Tibial artery (tissue), 4 donors: ENCODE data around the gene AGPS.

Experiments used
- DNase-seq, 2 donors: peaks; one replicate each; pipeline ENCODE4 v3.0.0-alpha.2; 2019
- H3K27ac ChIP-seq, 2 donors: fragments of 200-600 bp; sonication (generic) in 1 of 2; 1 replicate in 1 of 2; 2 replicates in 1 of 2; pipeline ENCODE4 v1.5.1; 2018 to 2019; ENCODE audit warnings: mild to moderate bottlenecking in 1 of 2
- H3K27me3 ChIP-seq, 2 donors: fragments of 200-600 bp; sonication (generic) in 1 of 2; one replicate each; pipeline versions ENCODE4 v1.5.1 to v1.6.0; 2016 to 2019
- H3K36me3 ChIP-seq, 3 donors: fragments of 200-600 bp; sonication (generic) in 2 of 3; one replicate each; pipeline ENCODE4 v1.5.1; 2016 to 2019; ENCODE audit warnings: mild to moderate bottlenecking in 2 of 3
- H3K4me1 ChIP-seq, 4 donors: fragments of 200-600 bp; sonication (generic) in 2 of 4; 1 replicate in 3 of 4; 2 replicates in 1 of 4; pipeline ENCODE4 v1.5.1; 2016 to 2019
- H3K4me3 ChIP-seq, 2 donors: fragments of 200-600 bp; sonication (generic) in 1 of 2; 1 replicate in 1 of 2; 2 replicates in 1 of 2; pipeline ENCODE4 v1.5.1; 2018 to 2019; ENCODE audit warnings: mild to moderate bottlenecking in 2 of 2
- H3K9me3 ChIP-seq, 3 donors: fragments of 200-600 bp; sonication (generic) in 1 of 3; one replicate each; pipeline ENCODE4 v1.5.1; 2016 to 2019
- intact Hi-C: fragments of 100-400 bp; cut with DNase I; formaldehyde crosslinking; loops from one replicate; pipeline ENCODE4 v1.15.0; 2023; ENCODE audit warnings: low total_unique reads
- TF ChIP-seq, protein P1 (sequence below), 2 experiments: fragments of 200-600 bp in 1 of 2; fragments of 450-650 bp in 1 of 2; IDR thresholded peaks; one replicate each; pipeline ENCODE4 v1.5.1; 2017 to 2019; ENCODE audit warnings: antibody characterized with exemption in 2 of 2, mild to moderate bottlenecking in 1 of 2, moderate library complexity in 1 of 2

The AGPS gene

DNA sequence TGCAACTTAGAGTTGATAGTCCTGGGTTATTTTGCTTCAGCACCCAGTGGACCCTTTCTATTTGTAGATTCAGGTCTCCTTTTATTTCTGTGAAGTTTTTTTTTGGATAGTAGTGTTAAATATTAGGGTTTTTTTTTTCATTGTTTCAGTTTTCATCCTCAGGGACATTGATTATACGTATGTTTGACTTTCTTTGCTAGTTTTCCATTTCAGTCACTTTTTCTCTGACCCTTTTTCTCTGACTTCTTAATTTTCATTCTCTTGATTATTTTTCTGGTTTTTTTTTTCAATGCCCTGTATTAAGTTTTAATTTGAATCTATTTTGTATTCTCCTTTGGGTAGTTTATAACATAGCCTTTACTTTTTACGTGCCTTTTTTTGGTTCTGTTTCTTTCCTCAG, 79.4 kb downstream of the AGPS start:
- no peak overlapping the region for H3K4me3 ChIP-seq
- H3K36me3 ChIP-seq = peaks cover 0 to 21% (median 0%) of the 10 kb centered on the region in 3 donors
- TF ChIP-seq, protein P1, sequence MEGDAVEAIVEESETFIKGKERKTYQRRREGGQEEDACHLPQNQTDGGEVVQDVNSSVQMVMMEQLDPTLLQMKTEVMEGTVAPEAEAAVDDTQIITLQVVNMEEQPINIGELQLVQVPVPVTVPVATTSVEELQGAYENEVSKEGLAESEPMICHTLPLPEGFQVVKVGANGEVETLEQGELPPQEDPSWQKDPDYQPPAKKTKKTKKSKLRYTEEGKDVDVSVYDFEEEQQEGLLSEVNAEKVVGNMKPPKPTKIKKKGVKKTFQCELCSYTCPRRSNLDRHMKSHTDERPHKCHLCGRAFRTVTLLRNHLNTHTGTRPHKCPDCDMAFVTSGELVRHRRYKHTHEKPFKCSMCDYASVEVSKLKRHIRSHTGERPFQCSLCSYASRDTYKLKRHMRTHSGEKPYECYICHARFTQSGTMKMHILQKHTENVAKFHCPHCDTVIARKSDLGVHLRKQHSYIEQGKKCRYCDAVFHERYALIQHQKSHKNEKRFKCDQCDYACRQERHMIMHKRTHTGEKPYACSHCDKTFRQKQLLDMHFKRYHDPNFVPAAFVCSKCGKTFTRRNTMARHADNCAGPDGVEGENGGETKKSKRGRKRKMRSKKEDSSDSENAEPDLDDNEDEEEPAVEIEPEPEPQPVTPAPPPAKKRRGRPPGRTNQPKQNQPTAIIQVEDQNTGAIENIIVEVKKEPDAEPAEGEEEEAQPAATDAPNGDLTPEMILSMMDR (IDR thresholded peaks at IDR 0.05) = no peak
- intact Hi-C loops = no loop called here
- no peaks in the 10 kb centered on the region for H3K27me3 ChIP-seq
- H3K27ac ChIP-seq = no peak overlapping the region
- no peak for DNase-seq
- H3K4me1 ChIP-seq = peaks cover 0 to 6% (median 0%) of the 10 kb centered on the region in 4 donors
- peaks cover 0 to 16% (median 0%) of the 10 kb centered on the region in 3 donors for H3K9me3 ChIP-seq

DNA sequence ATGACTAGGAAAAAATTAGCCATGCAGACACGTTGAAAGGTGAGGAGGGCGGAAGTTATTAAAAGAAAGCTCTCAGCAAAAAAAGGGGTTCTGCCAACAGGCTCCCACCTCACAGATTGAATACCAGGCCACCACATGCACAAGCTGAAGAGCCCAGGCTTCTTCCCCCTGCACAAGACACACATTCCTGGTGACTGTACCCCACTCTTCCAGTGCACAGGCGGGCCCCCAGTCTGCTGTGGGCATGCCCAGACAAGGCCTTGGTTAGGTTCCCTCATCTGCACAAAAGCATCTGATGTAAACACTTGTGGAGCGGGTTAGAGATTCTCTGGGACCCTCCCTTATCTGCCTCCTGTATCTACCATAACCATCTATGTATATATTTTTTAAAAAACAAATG, 81.7 kb downstream of the AGPS start:
- no peak overlapping the region for H3K27ac ChIP-seq
- TF ChIP-seq, protein P1 (IDR thresholded peaks at IDR 0.05) = no peak
- peaks cover 0 to 6% (median 0%) of the 10 kb centered on the region in 4 donors for H3K4me1 ChIP-seq
- intact Hi-C loops = no loop called here
- peaks cover 0 to 16% (median 0%) of the 10 kb centered on the region in 3 donors for H3K9me3 ChIP-seq
- no peak for DNase-seq
- H3K4me3 ChIP-seq = no peak overlapping the region
- H3K27me3 ChIP-seq = no peaks in the 10 kb centered on the region
- H3K36me3 ChIP-seq = peaks cover 0 to 21% (median 0%) of the 10 kb centered on the region in 3 donors

DNA sequence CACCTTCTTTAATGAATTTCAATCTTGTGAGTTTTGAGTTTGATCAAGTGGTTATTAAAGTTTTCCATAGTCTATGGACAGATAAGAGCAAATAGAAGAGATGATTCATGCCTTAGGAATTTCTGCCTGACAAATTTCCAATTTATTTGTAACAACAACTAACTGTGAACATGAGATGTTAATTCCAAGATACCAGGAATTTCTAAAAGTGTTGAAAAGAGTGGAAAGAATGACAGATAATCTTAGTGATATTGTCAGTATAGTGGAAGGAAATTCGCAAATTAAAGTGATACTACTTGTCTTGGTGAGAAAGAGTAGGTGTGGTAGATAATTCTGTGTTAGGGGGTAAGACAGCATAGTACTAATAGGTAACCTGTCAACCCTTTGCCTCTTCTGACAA, 82.4 kb downstream of the AGPS start:
- TF ChIP-seq, protein P1 (IDR thresholded peaks at IDR 0.05) = no peak
- DNase-seq = no peak
- peaks cover 0 to 6% (median 0%) of the 10 kb centered on the region in 4 donors for H3K4me1 ChIP-seq
- intact Hi-C loops = no loop called here
- H3K27ac ChIP-seq = no peak overlapping the region
- H3K27me3 ChIP-seq = no peaks in the 10 kb centered on the region
- peaks cover 0 to 16% (median 0%) of the 10 kb centered on the region in 3 donors for H3K36me3 ChIP-seq
- H3K4me3 ChIP-seq = no peak overlapping the region
- peaks cover 0 to 16% (median 0%) of the 10 kb centered on the region in 3 donors for H3K9me3 ChIP-seq

DNA sequence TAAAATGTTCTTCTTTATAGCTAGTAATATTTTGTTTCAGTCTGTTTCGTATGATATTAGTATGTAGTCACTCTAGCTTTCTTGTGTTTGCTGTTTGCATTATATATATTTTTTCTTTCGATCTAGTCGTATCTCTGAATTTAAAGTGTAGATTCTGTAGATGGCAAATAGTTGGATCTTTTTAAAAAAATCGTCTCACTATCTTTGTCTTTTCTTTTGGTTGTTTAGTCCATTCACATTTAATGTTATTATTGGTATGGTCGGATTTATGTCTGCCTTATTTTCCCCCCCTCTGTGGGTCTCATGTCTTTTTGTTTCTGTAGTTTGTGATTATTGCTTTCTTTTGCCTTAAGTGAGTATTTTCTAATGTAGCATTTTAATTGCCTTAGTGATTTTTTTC, 84.3 kb downstream of the AGPS start:
- H3K27ac ChIP-seq = no peak overlapping the region
- no peak overlapping the region for H3K4me3 ChIP-seq
- no peaks in the 10 kb centered on the region for H3K27me3 ChIP-seq
- peaks cover 0 to 4% (median 0%) of the 10 kb centered on the region in 3 donors for H3K36me3 ChIP-seq
- peaks cover 0 to 6% (median 0%) of the 10 kb centered on the region in 4 donors for H3K4me1 ChIP-seq
- H3K9me3 ChIP-seq = peaks cover 0 to 10% (median 0%) of the 10 kb centered on the region in 3 donors
- DNase-seq = no peak
- intact Hi-C loops = no loop called here
- TF ChIP-seq, protein P1 (IDR thresholded peaks at IDR 0.05) = no peak

DNA sequence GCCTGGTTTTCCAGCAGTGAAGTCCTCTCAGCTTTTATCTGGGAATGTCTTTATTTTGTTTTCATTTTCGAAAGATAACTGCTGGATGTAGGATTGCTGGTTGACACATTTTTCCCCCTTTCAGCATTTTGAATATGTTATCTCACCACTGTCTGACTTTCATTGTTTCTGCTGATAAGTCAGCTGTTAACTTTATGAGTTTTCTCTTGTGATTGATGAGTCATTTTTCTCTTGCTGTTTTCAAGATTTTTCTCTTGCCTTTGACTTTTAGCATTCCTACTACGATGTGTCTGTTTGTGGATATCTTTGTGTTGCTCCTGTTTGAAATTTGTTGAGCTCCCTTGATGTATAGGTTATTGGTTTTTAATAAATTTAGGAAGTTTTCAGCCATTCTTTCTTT, 85.5 kb downstream of the AGPS start:
- Histone ChIP-seq H3K9me3 (no peaks in the 10 kb centered on the region), H3K4me3 (no peak overlapping the region), H3K27ac (no peak overlapping the region), H3K36me3 (no peaks in the 10 kb centered on the region), H3K27me3 (no peaks in the 10 kb centered on the region), H3K4me1 (peaks cover 0 to 6% (median 0%) of the 10 kb centered on the region in 4 donors)
- TF ChIP-seq, protein P1 (IDR thresholded peaks at IDR 0.05) = no peak
- no peak for DNase-seq
- intact Hi-C loops = no loop called here

DNA sequence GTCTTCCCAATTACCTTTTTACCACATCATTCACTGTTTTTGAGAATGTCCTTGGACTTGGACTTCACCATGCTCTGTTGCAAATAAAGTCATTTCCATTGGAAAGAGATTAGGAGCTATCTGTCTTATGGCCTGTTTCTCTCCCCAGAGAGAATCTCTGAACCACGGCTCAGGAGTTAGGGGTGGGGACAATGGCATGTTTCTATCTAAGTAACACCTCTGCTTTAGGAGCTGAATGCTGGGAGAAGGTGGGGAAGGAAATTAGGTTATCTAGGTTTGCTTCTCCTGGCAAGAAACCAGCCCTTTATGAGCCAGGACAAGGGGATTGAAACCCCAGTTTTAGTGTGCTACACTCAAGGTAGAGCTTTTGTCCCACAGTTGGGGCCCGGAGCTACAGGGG, 86.3 kb downstream of the AGPS start:
- Histone ChIP-seq H3K27ac (no peak overlapping the region), H3K9me3 (no peaks in the 10 kb centered on the region), H3K4me1 (peaks cover 0 to 6% (median 0%) of the 10 kb centered on the region in 4 donors), H3K36me3 (peaks cover 0 to under 1% (median 0%) of the 10 kb centered on the region in 3 donors), H3K4me3 (no peak overlapping the region), H3K27me3 (no peaks in the 10 kb centered on the region)
- TF ChIP-seq, protein P1 (IDR thresholded peaks at IDR 0.05) = no peak
- no peak for DNase-seq
- intact Hi-C loops = no loop called here
